ENCODE results near the gene TBC1D2B.

DNA sequence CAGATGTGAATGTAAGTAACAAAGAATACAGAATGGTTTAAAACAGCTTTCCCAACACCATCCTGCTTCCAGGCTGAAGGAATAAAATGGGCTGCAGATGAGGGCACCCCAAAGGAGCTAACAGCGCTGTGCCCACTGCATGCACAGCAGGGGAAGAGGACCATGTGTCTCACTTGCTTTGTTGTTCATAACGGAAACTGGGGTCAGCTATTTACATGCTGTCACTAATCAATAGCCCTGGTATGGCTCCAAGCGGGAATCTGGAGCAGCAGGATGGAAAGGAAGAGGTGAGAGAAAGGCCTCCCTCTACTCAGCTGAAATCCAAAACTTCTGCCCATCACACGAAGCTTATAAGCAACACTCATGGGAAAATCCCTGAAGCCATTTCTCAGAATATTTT lies 67.4 kb downstream of the TBC1D2B start:
- TF ChIP-seq, protein P1, sequence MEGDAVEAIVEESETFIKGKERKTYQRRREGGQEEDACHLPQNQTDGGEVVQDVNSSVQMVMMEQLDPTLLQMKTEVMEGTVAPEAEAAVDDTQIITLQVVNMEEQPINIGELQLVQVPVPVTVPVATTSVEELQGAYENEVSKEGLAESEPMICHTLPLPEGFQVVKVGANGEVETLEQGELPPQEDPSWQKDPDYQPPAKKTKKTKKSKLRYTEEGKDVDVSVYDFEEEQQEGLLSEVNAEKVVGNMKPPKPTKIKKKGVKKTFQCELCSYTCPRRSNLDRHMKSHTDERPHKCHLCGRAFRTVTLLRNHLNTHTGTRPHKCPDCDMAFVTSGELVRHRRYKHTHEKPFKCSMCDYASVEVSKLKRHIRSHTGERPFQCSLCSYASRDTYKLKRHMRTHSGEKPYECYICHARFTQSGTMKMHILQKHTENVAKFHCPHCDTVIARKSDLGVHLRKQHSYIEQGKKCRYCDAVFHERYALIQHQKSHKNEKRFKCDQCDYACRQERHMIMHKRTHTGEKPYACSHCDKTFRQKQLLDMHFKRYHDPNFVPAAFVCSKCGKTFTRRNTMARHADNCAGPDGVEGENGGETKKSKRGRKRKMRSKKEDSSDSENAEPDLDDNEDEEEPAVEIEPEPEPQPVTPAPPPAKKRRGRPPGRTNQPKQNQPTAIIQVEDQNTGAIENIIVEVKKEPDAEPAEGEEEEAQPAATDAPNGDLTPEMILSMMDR (IDR thresholded peaks at IDR 0.05; ENCODE audit: insufficient read depth, low read length, poor library complexity, severe bottlenecking), result no peak
- no peak for TF ChIP-seq EZH2phosphoT487 (conservative IDR thresholded peaks at IDR 0.05; ENCODE audit: low read length)

All from SU-DHL-6 (cell line).